HG03342 (cell line): Measurements from ENCODE around the gene RPL6.
A peak's percentile ranks its signal among the peaks of the same experiment; 100 is the strongest.
"Not testable (repeated sequence)": the region's sequence is repeated elsewhere in the genome, so short reads cannot be mapped to it uniquely, and the experiment has no call there.

Experiments
- ATAC-seq: cut with Tn5 transposase; IDR thresholded peaks from one replicate; pipeline ENCODE4 v1.9.1; 2021; ENCODE audit warnings: mild to moderate bottlenecking, moderate library complexity; ENCODE audit not compliant: unreplicated experiment

RPL6 gene

GRCh38 chr12:112420740-112421139, 11.3 kb upstream of the RPL6 start:
- ATAC-seq, result no peak

- ATAC-seq, result peak; percentile 10
These were observed 10.1 kb upstream of the RPL6 start for GRCh38 chr12:112419297-112420133.

- peak; percentile 69 for ATAC-seq
These were observed 9.3 kb upstream of the RPL6 start, which contains the start of gene PTPN11 for GRCh38 chr12:112418608-112419296. Gene PTPN11 (plus strand): TSS chr12:112418947. CDS start chr12:112419112, 165 bp downstream.

- no peak for ATAC-seq
These were observed 8.8 kb upstream of the RPL6 start for GRCh38 chr12:112418273-112418607.

GRCh38 chr12:112415457-112415856, 6.1 kb upstream of the RPL6 start:
- ATAC-seq, result not testable (repeated sequence)

GRCh38 chr12:112413855-112414625, 4.6 kb upstream of the RPL6 start:
- ATAC-seq, result no peak

- no peak for ATAC-seq
These were observed 470 bp upstream of the RPL6 start for GRCh38 chr12:112409906-112410244.

- no peak for ATAC-seq
These were observed 784 bp downstream of the RPL6 start for GRCh38 chr12:112408621-112409020.

- not testable (repeated sequence) for ATAC-seq
These were observed 1.7 kb downstream of the RPL6 start for GRCh38 chr12:112407683-112408082.

GRCh38 chr12:112406519-112407488, 2.6 kb downstream of the RPL6 start:
- no peak for ATAC-seq

- no peak for ATAC-seq
These were observed 7.4 kb downstream of the RPL6 start for GRCh38 chr12:112401903-112402498.

GRCh38 chr12:112401054-112401453, 8.4 kb downstream of the RPL6 start:
- no peak for ATAC-seq

- no peak for ATAC-seq
These were observed 16.1 kb downstream of the RPL6 start for GRCh38 chr12:112393328-112393727.

- ATAC-seq, result not testable (repeated sequence)
These were observed 19.3 kb downstream of the RPL6 start for GRCh38 chr12:112389922-112390654.

- no peak for ATAC-seq
These were observed 20.2 kb downstream of the RPL6 start for GRCh38 chr12:112389228-112389627.

GRCh38 chr12:112386726-112387125, 22.7 kb downstream of the RPL6 start:
- ATAC-seq, result no peak

- no peak for ATAC-seq
These were observed 26.5 kb downstream of the RPL6 start for GRCh38 chr12:112382866-112383265.

GRCh38 chr12:112381883-112382796, 27.3 kb downstream of the RPL6 start, which contains the start of gene HECTD4:
Gene HECTD4 (minus strand): TSS chr12:112382431. CDS start chr12:112382128, 303 bp downstream.
- ATAC-seq, result peak; percentile 91
